ENCODE data around the gene CMIP. TPM values are rescaled to one million over a fixed set of nuclear protein-coding genes. Genes with fewer than 3 reads are reported as not detected.

The CMIP gene
- total RNA-seq, 2 donors from 2014 or later, result 7.7 to 19.2 TPM

- Histone ChIP-seq H3K27ac (no peak overlapping the region), H3K27me3 (no peaks in the 10 kb centered on the region), H3K36me3 (no peaks in the 10 kb centered on the region), H3K4me3 (no peak overlapping the region), H3K9me3 (no peaks in the 10 kb centered on the region), H3K4me1 (peaks cover 0 to 7% of the 10 kb centered on the region in 2 donors)
- TF ChIP-seq CTCF (IDR thresholded peaks at IDR 0.05), result no peak
- DNase-seq (ENCODE audit: low spot score), result no peak
Measured at GRCh38 chr16:81537721-81538561, 93.3 kb downstream of the CMIP start.

GRCh38 chr16:81539009-81539758 is 94.6 kb downstream of the CMIP start:
- H3K4me1 ChIP-seq, result peaks cover 0 to 19% of the 10 kb centered on the region in 2 donors
- H3K9me3 ChIP-seq, result no peaks in the 10 kb centered on the region
- no peak overlapping the region for H3K4me3 ChIP-seq
- H3K27ac ChIP-seq, result no peak overlapping the region
- H3K27me3 ChIP-seq, result no peaks in the 10 kb centered on the region
- DNase-seq (ENCODE audit: low spot score), result no peak
- no peaks in the 10 kb centered on the region for H3K36me3 ChIP-seq
- no peak for TF ChIP-seq CTCF (IDR thresholded peaks at IDR 0.05)

GRCh38 chr16:81539759-81540472 is 95.3 kb downstream of the CMIP start:
- DNase-seq (ENCODE audit: low spot score), result no peak
- no peak overlapping the region for H3K4me3 ChIP-seq
- H3K4me1 ChIP-seq, result peaks cover 0 to 26% of the 10 kb centered on the region in 2 donors
- H3K9me3 ChIP-seq, result no peaks in the 10 kb centered on the region
- no peak overlapping the region for H3K27ac ChIP-seq
- no peaks in the 10 kb centered on the region for H3K27me3 ChIP-seq
- no peaks in the 10 kb centered on the region for H3K36me3 ChIP-seq
- TF ChIP-seq CTCF (IDR thresholded peaks at IDR 0.05), result no peak

- no peaks in the 10 kb centered on the region for H3K36me3 ChIP-seq
- no peaks in the 10 kb centered on the region for H3K27me3 ChIP-seq
- DNase-seq (ENCODE audit: low spot score), result no peak
- H3K4me1 ChIP-seq, result peaks cover 0 to 28% of the 10 kb centered on the region in 2 donors
- no peak overlapping the region for H3K4me3 ChIP-seq
- H3K27ac ChIP-seq, result no peak overlapping the region
- TF ChIP-seq CTCF (IDR thresholded peaks at IDR 0.05), result no peak
- no peaks in the 10 kb centered on the region for H3K9me3 ChIP-seq
Measured at GRCh38 chr16:81541314-81541713, 96.7 kb downstream of the CMIP start.

GRCh38 chr16:81542609-81543570 is 98.3 kb downstream of the CMIP start:
- DNase-seq (ENCODE audit: low spot score), result no peak
- Histone ChIP-seq H3K9me3 (no peaks in the 10 kb centered on the region), H3K27me3 (no peaks in the 10 kb centered on the region), H3K4me3 (no peak overlapping the region), H3K36me3 (no peaks in the 10 kb centered on the region), H3K4me1 (peaks cover 0 to 28% of the 10 kb centered on the region in 2 donors), H3K27ac (no peak overlapping the region)
- TF ChIP-seq CTCF (IDR thresholded peaks at IDR 0.05), result no peak

Data from right atrium auricular region (tissue), 2 donors.